AG04449 (cell line): ENCODE data around the gene OR52D1.

Experiments used
- CTCF ChIA-PET: fragments of 350-600 bp; formaldehyde crosslinking; extraction: SDS; loops from one replicate; lab custom pipeline; 2021; ENCODE audit warnings: antibody characterized with exemption; lab: Yijun Ruan, JAX
- POLR2A ChIA-PET: fragments of 400-600, 350-600 bp; formaldehyde crosslinking; extraction: SDS; loops from one replicate; lab custom pipeline; 2020; ENCODE audit warnings: antibody characterized with exemption, inconsistent platforms; lab: Yijun Ruan, JAX
- DNase-seq: peaks from one replicate; pipeline ENCODE4 v3.0.0-alpha.2; 2010; ENCODE audit warnings: low read depth, low spot score
- H3K4me3 ChIP-seq: 2 replicates; pipeline ENCODE4 v1.5.1; 2011; ENCODE audit warnings: low read depth, mild to moderate bottlenecking, control low read depth, low read length
- TF ChIP-seq, protein P1 (sequence below): IDR thresholded peaks from one replicate; pipeline ENCODE4 v1.5.1; 2011; ENCODE audit warnings: mild to moderate bottlenecking, moderate library complexity, low read length, control low read depth, inconsistent platforms; ENCODE audit not compliant: insufficient read depth; ENCODE audit errors: missing control alignments

Gene OR52D1

GRCh38 chr11:5516599-5516998 lies 28.1 kb downstream of the OR52D1 start, which contains the start of gene UBQLNL:
Gene UBQLNL (minus strand): TSS chr11:5516699. CDS start chr11:5516441, 258 bp downstream.
- ChIA-PET CTCF (no interaction called here), POLR2A (no interaction called here)

GRCh38 chr11:5521540-5521939 lies 33.1 kb downstream of the OR52D1 start:
- ChIA-PET POLR2A (no interaction called here), CTCF (no interaction called here)
- H3K4me3 ChIP-seq, result no peak overlapping the region
- no peak for DNase-seq
- TF ChIP-seq, protein P1, sequence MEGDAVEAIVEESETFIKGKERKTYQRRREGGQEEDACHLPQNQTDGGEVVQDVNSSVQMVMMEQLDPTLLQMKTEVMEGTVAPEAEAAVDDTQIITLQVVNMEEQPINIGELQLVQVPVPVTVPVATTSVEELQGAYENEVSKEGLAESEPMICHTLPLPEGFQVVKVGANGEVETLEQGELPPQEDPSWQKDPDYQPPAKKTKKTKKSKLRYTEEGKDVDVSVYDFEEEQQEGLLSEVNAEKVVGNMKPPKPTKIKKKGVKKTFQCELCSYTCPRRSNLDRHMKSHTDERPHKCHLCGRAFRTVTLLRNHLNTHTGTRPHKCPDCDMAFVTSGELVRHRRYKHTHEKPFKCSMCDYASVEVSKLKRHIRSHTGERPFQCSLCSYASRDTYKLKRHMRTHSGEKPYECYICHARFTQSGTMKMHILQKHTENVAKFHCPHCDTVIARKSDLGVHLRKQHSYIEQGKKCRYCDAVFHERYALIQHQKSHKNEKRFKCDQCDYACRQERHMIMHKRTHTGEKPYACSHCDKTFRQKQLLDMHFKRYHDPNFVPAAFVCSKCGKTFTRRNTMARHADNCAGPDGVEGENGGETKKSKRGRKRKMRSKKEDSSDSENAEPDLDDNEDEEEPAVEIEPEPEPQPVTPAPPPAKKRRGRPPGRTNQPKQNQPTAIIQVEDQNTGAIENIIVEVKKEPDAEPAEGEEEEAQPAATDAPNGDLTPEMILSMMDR, result no peak

More at GRCh38 chr11:5516599-5516998, 28.1 kb downstream of the OR52D1 start, which contains the start of gene UBQLNL:
- no peak within 1 kb of the TSS for H3K4me3 ChIP-seq
- TF ChIP-seq, protein P1, result no peak
- no peak for DNase-seq

- POLR2A ChIA-PET, result no interaction called here
- DNase-seq, result no peak
- TF ChIP-seq, protein P1, result no peak
- no peak overlapping the region for H3K4me3 ChIP-seq
- CTCF ChIA-PET, result no interaction called here
Measured at GRCh38 chr11:5522308-5522707, 33.8 kb downstream of the OR52D1 start.

- no peak for DNase-seq
- POLR2A ChIA-PET, result no interaction called here
- no peak overlapping the region for H3K4me3 ChIP-seq
- CTCF ChIA-PET, result no interaction called here
- TF ChIP-seq, protein P1, result no peak
Measured at GRCh38 chr11:5524756-5525155, 36.3 kb downstream of the OR52D1 start.

DNA sequence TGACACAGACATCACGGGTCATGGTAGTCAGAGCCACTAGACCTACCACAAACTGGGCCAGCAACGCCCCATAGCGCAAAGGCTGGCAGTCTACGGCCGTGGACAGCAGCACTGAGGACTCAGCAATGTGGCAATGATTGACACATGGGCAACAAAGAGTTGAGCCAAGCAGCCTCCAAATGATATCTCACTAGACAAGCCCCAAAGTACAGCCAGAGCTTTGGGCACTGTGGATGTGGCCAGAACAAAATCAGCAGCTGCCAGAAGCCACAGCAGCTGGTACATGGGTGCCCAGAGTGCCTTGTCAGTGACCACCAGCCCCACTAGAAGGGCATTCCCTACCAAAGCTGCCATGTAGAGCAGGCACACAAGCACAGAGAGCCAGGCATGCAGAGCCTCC lies 39.2 kb downstream of the OR52D1 start:
- CTCF ChIA-PET, result no interaction called here
- no peak for DNase-seq
- TF ChIP-seq, protein P1, result no peak
- no peak overlapping the region for H3K4me3 ChIP-seq
- POLR2A ChIA-PET, result no interaction called here

DNA sequence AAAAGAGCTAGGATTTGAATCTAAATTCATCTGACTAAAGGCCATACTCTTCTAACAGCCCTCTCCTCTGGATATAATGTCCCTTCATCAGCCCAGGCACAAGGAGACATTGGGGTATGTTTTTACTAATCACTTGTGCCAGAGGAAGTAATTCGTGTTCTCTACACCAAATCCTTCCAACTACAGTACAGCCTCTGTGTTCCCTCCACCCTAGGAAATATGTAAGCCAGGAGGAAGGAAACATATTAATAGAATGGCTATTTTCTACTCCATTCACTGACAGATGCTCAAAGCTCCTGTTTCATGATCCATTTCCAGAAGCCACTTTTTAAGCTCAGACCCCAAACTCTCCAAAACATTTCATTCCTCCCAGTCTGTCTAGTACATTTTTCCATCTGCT lies 40.0 kb downstream of the OR52D1 start:
- TF ChIP-seq, protein P1, result no peak
- ChIA-PET CTCF (no interaction called here), POLR2A (no interaction called here)
- H3K4me3 ChIP-seq, result no peak overlapping the region
- no peak for DNase-seq
